ENCODE results near the gene HSD17B12.

DNA sequence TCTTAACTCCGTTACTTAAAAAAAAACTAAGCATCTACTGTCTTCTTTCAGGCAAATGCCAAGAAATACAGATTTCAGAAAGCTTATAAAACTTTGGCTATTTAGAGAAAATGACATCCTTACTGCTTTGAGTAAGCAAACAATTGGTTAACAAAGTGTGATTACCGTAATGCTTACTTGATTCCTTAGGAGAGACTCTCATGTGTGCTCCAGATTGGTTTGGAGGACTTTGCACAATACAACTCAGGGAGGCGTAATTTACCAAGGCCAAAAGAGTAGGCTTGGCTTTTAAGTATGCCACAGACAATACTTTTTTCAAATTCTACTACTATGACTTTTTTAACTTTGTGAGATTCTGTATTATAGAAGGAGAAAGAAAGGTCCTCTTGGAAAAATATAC, 123.2 kb downstream of the HSD17B12 start:
- TF ChIP-seq, protein P1, sequence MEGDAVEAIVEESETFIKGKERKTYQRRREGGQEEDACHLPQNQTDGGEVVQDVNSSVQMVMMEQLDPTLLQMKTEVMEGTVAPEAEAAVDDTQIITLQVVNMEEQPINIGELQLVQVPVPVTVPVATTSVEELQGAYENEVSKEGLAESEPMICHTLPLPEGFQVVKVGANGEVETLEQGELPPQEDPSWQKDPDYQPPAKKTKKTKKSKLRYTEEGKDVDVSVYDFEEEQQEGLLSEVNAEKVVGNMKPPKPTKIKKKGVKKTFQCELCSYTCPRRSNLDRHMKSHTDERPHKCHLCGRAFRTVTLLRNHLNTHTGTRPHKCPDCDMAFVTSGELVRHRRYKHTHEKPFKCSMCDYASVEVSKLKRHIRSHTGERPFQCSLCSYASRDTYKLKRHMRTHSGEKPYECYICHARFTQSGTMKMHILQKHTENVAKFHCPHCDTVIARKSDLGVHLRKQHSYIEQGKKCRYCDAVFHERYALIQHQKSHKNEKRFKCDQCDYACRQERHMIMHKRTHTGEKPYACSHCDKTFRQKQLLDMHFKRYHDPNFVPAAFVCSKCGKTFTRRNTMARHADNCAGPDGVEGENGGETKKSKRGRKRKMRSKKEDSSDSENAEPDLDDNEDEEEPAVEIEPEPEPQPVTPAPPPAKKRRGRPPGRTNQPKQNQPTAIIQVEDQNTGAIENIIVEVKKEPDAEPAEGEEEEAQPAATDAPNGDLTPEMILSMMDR (conservative IDR thresholded peaks at IDR 0.05; ENCODE audit: low read depth, low read length): no peak
- no peak for TF ChIP-seq EZH2 (IDR thresholded peaks at IDR 0.05; ENCODE audit: borderline replicate concordance, low read depth, low read length, poor library complexity, severe bottlenecking)
